ENCODE data around the gene FARSB. TPM values are rescaled to one million over a fixed set of nuclear protein-coding genes. Genes with fewer than 3 reads are reported as not detected.

The FARSB gene
- total and polyA plus RNA-seq, 2 donors: 15.1 to 17.1 TPM

GRCh38 chr2:222673883-222674282, 18.0 kb upstream of the FARSB start:
- no peak for DNase-seq (ENCODE audit: extremely low spot score)
- Histone ChIP-seq H3K4me3 (ENCODE audit: low read depth, low read length) (no peak overlapping the region), H3K4me1 (ENCODE audit: insufficient read depth) (no peaks in the 10 kb centered on the region), H3K36me3 (ENCODE audit: insufficient read depth) (no peaks in the 10 kb centered on the region), H3K27ac (ENCODE audit: low read depth) (no peak overlapping the region)
- WGBS: 87% methylated on average over 5 of the region's 5 CpGs

- DNase-seq (ENCODE audit: extremely low spot score): no peak
- H3K27ac ChIP-seq (ENCODE audit: low read depth): no peak overlapping the region
- H3K36me3 ChIP-seq (ENCODE audit: insufficient read depth): no peaks in the 10 kb centered on the region
- 71% methylated on average over 7 of the region's 7 CpGs for WGBS
- H3K4me3 ChIP-seq (ENCODE audit: low read depth, low read length): no peak overlapping the region
- H3K4me1 ChIP-seq (ENCODE audit: insufficient read depth): no peaks in the 10 kb centered on the region
These were observed 17.4 kb upstream of the FARSB start for GRCh38 chr2:222673273-222673672.

GRCh38 chr2:222672068-222672401, 16.1 kb upstream of the FARSB start:
- DNase-seq (ENCODE audit: extremely low spot score): no peak
- H3K4me1 ChIP-seq (ENCODE audit: insufficient read depth): no peaks in the 10 kb centered on the region
- WGBS: 19% methylated on average over 10 of the region's 10 CpGs
- no peaks in the 10 kb centered on the region for H3K36me3 ChIP-seq (ENCODE audit: insufficient read depth)
- no peak overlapping the region for H3K27ac ChIP-seq (ENCODE audit: low read depth)
- no peak overlapping the region for H3K4me3 ChIP-seq (ENCODE audit: low read depth, low read length)

- Histone ChIP-seq H3K27ac (ENCODE audit: low read depth) (no peak within 1 kb of the TSS), H3K4me3 (ENCODE audit: low read depth, low read length) (peak within 1 kb of the TSS; percentile 35), H3K36me3 (ENCODE audit: insufficient read depth) (no peaks in the 10 kb centered on the region), H3K4me1 (ENCODE audit: insufficient read depth) (no peaks in the 10 kb centered on the region)
- 2% methylated on average over 66 of the region's 66 CpGs for WGBS
- no peak for DNase-seq (ENCODE audit: extremely low spot score)
These were observed 15.6 kb upstream of the FARSB start, which contains the start of gene MOGAT1 for GRCh38 chr2:222671259-222672067. TSS of gene MOGAT1 (plus strand) at chr2:222671658. CDS start at chr2:222671786, 128 bp downstream.

GRCh38 chr2:222670191-222671038, 14.5 kb upstream of the FARSB start:
- WGBS: 76% methylated on average over 9 of the region's 9 CpGs
- Histone ChIP-seq H3K36me3 (ENCODE audit: insufficient read depth) (no peaks in the 10 kb centered on the region), H3K27ac (ENCODE audit: low read depth) (no peak overlapping the region), H3K4me1 (ENCODE audit: insufficient read depth) (no peaks in the 10 kb centered on the region), H3K4me3 (ENCODE audit: low read depth, low read length) (no peak overlapping the region)
- DNase-seq (ENCODE audit: extremely low spot score): no peak

GRCh38 chr2:222669353-222669752, 13.5 kb upstream of the FARSB start:
- H3K4me3 ChIP-seq (ENCODE audit: low read depth, low read length): no peak overlapping the region
- no peak for DNase-seq (ENCODE audit: extremely low spot score)
- H3K27ac ChIP-seq (ENCODE audit: low read depth): no peak overlapping the region
- no peaks in the 10 kb centered on the region for H3K36me3 ChIP-seq (ENCODE audit: insufficient read depth)
- H3K4me1 ChIP-seq (ENCODE audit: insufficient read depth): no peaks in the 10 kb centered on the region
- WGBS: 68% methylated on average over 4 of the region's 4 CpGs

- Histone ChIP-seq H3K4me1 (ENCODE audit: insufficient read depth) (no peaks in the 10 kb centered on the region), H3K36me3 (ENCODE audit: insufficient read depth) (no peaks in the 10 kb centered on the region), H3K4me3 (ENCODE audit: low read depth, low read length) (no peak overlapping the region), H3K27ac (ENCODE audit: low read depth) (no peak overlapping the region)
- DNase-seq (ENCODE audit: extremely low spot score): no peak
- WGBS: 95% methylated on average over 3 of the region's 3 CpGs
These were observed 12.7 kb upstream of the FARSB start for GRCh38 chr2:222668494-222669154.

- Histone ChIP-seq H3K27ac (ENCODE audit: low read depth) (no peak overlapping the region), H3K36me3 (ENCODE audit: insufficient read depth) (no peaks in the 10 kb centered on the region), H3K4me3 (ENCODE audit: low read depth, low read length) (no peak overlapping the region), H3K4me1 (ENCODE audit: insufficient read depth) (no peaks in the 10 kb centered on the region)
- DNase-seq (ENCODE audit: extremely low spot score): no peak
- WGBS: 51% methylated on average over 3 of the region's 3 CpGs
These were observed 7.6 kb upstream of the FARSB start for GRCh38 chr2:222663479-222663878.

GRCh38 chr2:222656526-222657446, 894 bp upstream of the FARSB start:
- no peak overlapping the region for H3K27ac ChIP-seq (ENCODE audit: low read depth)
- H3K4me1 ChIP-seq (ENCODE audit: insufficient read depth): no peaks in the 10 kb centered on the region
- DNase-seq (ENCODE audit: extremely low spot score): no peak
- peak overlapping the region; percentile 78 for H3K4me3 ChIP-seq (ENCODE audit: low read depth, low read length)
- 19% methylated on average over 13 of the region's 13 CpGs for WGBS
- no peaks in the 10 kb centered on the region for H3K36me3 ChIP-seq (ENCODE audit: insufficient read depth)

GRCh38 chr2:222653280-222653679, 2.6 kb downstream of the FARSB start:
- Histone ChIP-seq H3K36me3 (ENCODE audit: insufficient read depth) (peaks cover 2% of the 10 kb centered on the region), H3K4me3 (ENCODE audit: low read depth, low read length) (no peak overlapping the region), H3K4me1 (ENCODE audit: insufficient read depth) (no peaks in the 10 kb centered on the region), H3K27ac (ENCODE audit: low read depth) (no peak overlapping the region)
- no peak for DNase-seq (ENCODE audit: extremely low spot score)

GRCh38 chr2:222652491-222653255, 3.2 kb downstream of the FARSB start:
- 79% methylated on average over 8 of the region's 8 CpGs for WGBS
- no peaks in the 10 kb centered on the region for H3K4me1 ChIP-seq (ENCODE audit: insufficient read depth)
- H3K4me3 ChIP-seq (ENCODE audit: low read depth, low read length): no peak overlapping the region
- H3K36me3 ChIP-seq (ENCODE audit: insufficient read depth): peaks cover 2% of the 10 kb centered on the region
- DNase-seq (ENCODE audit: extremely low spot score): no peak
- H3K27ac ChIP-seq (ENCODE audit: low read depth): no peak overlapping the region

- WGBS: 76% methylated on average over 4 of the region's 4 CpGs
These were observed 4.0 kb downstream of the FARSB start for GRCh38 chr2:222651718-222652418.

More at GRCh38 chr2:222651718-222652418, 4.0 kb downstream of the FARSB start:
- no peaks in the 10 kb centered on the region for H3K4me1 ChIP-seq (ENCODE audit: insufficient read depth)
- DNase-seq (ENCODE audit: extremely low spot score): no peak
- peaks cover 2% of the 10 kb centered on the region for H3K36me3 ChIP-seq (ENCODE audit: insufficient read depth)
- no peak overlapping the region for H3K4me3 ChIP-seq (ENCODE audit: low read depth, low read length)
- H3K27ac ChIP-seq (ENCODE audit: low read depth): no peak overlapping the region
